IPS-20b (cell line): ENCODE measurements around the gene CACNA1I.

Experiments used
- H3K27ac ChIP-seq: one replicate; pipeline ENCODE4 v1.5.1; 2013; ENCODE audit warnings: low read length
- H3K27me3 ChIP-seq: 2 replicates; pipeline ENCODE4 v1.6.1; 2013; ENCODE audit warnings: mild to moderate bottlenecking, low read length, inconsistent platforms; ENCODE audit not compliant: insufficient read depth
- H3K36me3 ChIP-seq: 2 replicates; pipeline ENCODE4 v1.6.1; 2013; ENCODE audit warnings: low read depth, mild to moderate bottlenecking, inconsistent platforms, low read length, moderate library complexity; ENCODE audit not compliant: insufficient read depth
- H3K4me1 ChIP-seq: 2 replicates; pipeline ENCODE4 v1.6.1; 2013; ENCODE audit warnings: mild to moderate bottlenecking, control low read depth, inconsistent platforms, low read length, moderate library complexity; ENCODE audit not compliant: insufficient read depth
- H3K4me3 ChIP-seq: 2 replicates; pipeline ENCODE4 v1.5.1; 2013; ENCODE audit warnings: mild to moderate bottlenecking, low read length, inconsistent platforms
- H3K9ac ChIP-seq: 2 replicates; pipeline ENCODE4 v1.6.1; 2013; ENCODE audit warnings: low read depth, mild to moderate bottlenecking, inconsistent platforms, low read length, moderate library complexity
- H3K9me3 ChIP-seq: 2 replicates; pipeline ENCODE4 v1.6.1; 2013; ENCODE audit warnings: mild to moderate bottlenecking, low read depth, low read length, inconsistent platforms; ENCODE audit not compliant: insufficient read depth

CACNA1I gene

DNA sequence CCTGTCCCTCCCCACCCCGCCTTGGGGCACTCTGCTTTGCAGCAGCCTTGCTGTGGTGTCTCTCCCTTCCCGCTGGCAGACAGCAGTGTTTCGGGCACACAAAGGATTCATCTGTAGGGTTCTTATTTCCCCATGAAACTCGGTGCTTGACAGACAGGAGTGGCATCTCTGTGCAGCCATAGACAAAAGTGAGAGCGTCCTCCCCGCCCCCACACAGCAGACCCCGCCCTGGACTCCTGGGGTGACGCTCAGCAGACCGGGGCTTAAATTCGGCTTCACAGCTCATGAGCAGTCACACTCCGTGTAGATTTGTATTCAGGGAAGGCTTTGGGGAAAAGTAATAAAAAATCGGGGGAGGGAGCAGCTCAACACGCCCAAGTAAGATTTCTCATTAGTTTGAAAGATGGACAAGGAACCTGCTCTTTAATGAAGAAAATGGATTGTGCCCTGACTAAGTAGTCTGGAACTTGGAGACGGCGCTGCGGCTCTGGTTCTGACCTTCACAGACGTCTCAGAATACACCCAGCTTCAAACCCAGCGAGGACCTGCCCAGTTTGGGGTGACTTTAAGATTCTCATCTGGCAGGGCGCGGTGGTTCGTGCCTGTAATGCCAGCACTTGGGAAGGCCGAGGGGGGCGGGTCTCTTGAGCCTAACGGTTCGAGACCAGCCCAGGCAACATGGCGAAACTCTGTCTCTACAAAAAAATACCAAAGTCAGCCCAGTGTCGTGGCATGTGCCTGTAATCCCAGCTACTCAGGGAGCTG is 136.0 kb downstream of the CACNA1I start:
- no peaks in the 10 kb centered on the region for H3K9me3 ChIP-seq
- no peak overlapping the region for H3K4me3 ChIP-seq
- peaks cover 7% of the 10 kb centered on the region; the same call in 1 of the 2 replicates for H3K4me1 ChIP-seq
- H3K36me3 ChIP-seq: no peaks in the 10 kb centered on the region
- no peak overlapping the region for H3K27ac ChIP-seq
- no peak overlapping the region for H3K9ac ChIP-seq
- H3K27me3 ChIP-seq: no peaks in the 10 kb centered on the region

- Histone ChIP-seq H3K9me3 (no peaks in the 10 kb centered on the region), H3K9ac (no peak overlapping the region), H3K4me3 (no peak overlapping the region), H3K4me1 (peaks cover 7% of the 10 kb centered on the region; the same call in 1 of the 2 replicates), H3K36me3 (no peaks in the 10 kb centered on the region), H3K27ac (no peak overlapping the region), H3K27me3 (no peaks in the 10 kb centered on the region; the same call in 1 of the 2 replicates)
Observed at GRCh38 chr22:39707351-39707750, 136.8 kb downstream of the CACNA1I start.

DNA sequence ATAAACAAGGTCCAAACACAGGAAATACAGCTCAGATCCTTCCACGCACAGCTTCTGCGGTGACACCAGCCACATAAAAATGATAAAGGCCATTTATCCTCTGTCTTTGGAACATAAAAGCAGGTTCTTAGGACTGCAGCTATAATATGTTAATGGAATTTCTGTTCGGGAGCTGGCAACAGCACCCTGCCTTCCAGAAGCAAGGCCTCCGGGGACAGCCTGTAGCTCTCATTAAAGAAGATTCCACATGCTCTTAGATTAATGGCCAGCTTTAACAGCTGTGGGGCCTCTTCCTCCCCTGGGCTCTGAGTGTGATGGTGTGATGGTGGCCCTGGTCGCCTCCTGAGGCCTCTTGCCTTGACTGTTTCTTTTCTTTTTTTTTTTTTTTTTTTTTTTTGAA is 137.3 kb downstream of the CACNA1I start:
- no peaks in the 10 kb centered on the region; the same call in 1 of the 2 replicates for H3K27me3 ChIP-seq
- no peaks in the 10 kb centered on the region for H3K36me3 ChIP-seq
- H3K4me1 ChIP-seq: peaks cover 8% of the 10 kb centered on the region; the same call in 1 of the 2 replicates
- H3K4me3 ChIP-seq: no peak overlapping the region
- no peak overlapping the region for H3K9ac ChIP-seq
- no peak overlapping the region for H3K27ac ChIP-seq
- H3K9me3 ChIP-seq: no peaks in the 10 kb centered on the region

GRCh38 chr22:39710380-39711150 is 140.0 kb downstream of the CACNA1I start:
- Histone ChIP-seq H3K36me3 (no peaks in the 10 kb centered on the region), H3K27me3 (no peaks in the 10 kb centered on the region; the same call in 1 of the 2 replicates), H3K4me3 (no peak overlapping the region), H3K9me3 (no peaks in the 10 kb centered on the region), H3K27ac (no peak overlapping the region), H3K4me1 (peaks cover 12% of the 10 kb centered on the region; the same call in 1 of the 2 replicates), H3K9ac (no peak overlapping the region)

DNA sequence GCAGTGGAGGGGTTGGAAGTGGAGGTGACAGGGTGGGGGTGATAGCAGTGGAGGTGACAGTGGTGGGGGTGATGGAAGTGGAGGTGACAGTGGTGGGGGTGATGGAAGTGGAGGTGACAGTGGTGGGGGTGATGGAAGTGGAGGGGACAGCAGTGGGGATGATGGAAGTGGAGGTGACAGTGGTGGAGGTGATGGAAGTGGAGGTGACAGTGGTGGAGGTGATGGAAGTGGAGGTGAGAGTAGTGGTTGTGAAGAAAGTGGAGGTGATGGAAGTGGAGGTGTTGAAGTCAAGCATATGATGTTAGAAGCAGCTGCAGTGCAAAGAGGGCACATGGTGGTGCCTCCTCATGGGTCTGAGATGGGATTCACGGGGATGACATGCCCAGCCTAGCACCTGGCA is 141.5 kb downstream of the CACNA1I start:
- H3K27ac ChIP-seq: no peak overlapping the region
- H3K4me1 ChIP-seq: peaks cover 6% of the 10 kb centered on the region; the same call in 1 of the 2 replicates
- no peaks in the 10 kb centered on the region for H3K36me3 ChIP-seq
- H3K4me3 ChIP-seq: no peak overlapping the region
- H3K27me3 ChIP-seq: no peaks in the 10 kb centered on the region; the same call in 1 of the 2 replicates
- no peak overlapping the region for H3K9ac ChIP-seq
- H3K9me3 ChIP-seq: no peaks in the 10 kb centered on the region

GRCh38 chr22:39712751-39713525 is 142.4 kb downstream of the CACNA1I start:
- H3K36me3 ChIP-seq: no peaks in the 10 kb centered on the region
- H3K27me3 ChIP-seq: no peaks in the 10 kb centered on the region; the same call in 1 of the 2 replicates
- H3K27ac ChIP-seq: no peak overlapping the region
- no peak overlapping the region for H3K9ac ChIP-seq
- H3K4me3 ChIP-seq: no peak overlapping the region
- no peaks in the 10 kb centered on the region for H3K9me3 ChIP-seq
- peaks cover 6% of the 10 kb centered on the region; the same call in 1 of the 2 replicates for H3K4me1 ChIP-seq

DNA sequence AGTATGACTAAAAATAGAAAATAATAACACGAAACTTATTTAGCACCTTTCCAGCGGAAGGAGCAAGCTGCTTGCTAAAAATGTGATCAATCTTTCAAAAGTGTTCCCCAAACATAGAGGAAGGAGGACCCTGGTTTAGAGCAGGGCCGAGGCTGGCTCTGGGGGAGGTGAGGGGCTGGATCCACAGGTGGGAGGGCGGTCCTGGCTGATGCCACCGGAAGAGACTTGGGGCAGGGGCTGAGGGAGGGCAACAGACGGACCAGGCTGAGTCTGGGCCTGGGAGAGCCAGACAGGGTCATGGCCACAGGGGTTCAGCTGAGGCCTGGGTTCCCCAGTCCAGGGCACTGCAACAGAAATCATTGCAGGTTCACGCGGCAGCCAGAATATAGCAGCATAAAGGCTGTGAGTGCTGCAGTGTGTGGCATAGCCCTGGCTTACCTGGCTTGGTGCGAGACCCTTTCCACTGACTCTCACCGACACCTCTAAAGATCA is 143.3 kb downstream of the CACNA1I start:
- Histone ChIP-seq H3K4me1 (peaks cover 6% of the 10 kb centered on the region; the same call in 1 of the 2 replicates), H3K36me3 (no peaks in the 10 kb centered on the region)

GRCh38 chr22:39714321-39714720 is 143.8 kb downstream of the CACNA1I start:
- Histone ChIP-seq H3K4me1 (peaks cover 6% of the 10 kb centered on the region; the same call in 1 of the 2 replicates), H3K4me3 (no peak overlapping the region), H3K27ac (no peak overlapping the region), H3K27me3 (no peaks in the 10 kb centered on the region; the same call in 1 of the 2 replicates), H3K9ac (no peak overlapping the region), H3K9me3 (no peaks in the 10 kb centered on the region), H3K36me3 (no peaks in the 10 kb centered on the region)

More for the DNA sequence above, 143.3 kb downstream of the CACNA1I start:
- no peaks in the 10 kb centered on the region; the same call in 1 of the 2 replicates for H3K27me3 ChIP-seq
- H3K27ac ChIP-seq: no peak overlapping the region
- no peak overlapping the region for H3K4me3 ChIP-seq
- H3K9ac ChIP-seq: no peak overlapping the region
- H3K9me3 ChIP-seq: no peaks in the 10 kb centered on the region

DNA sequence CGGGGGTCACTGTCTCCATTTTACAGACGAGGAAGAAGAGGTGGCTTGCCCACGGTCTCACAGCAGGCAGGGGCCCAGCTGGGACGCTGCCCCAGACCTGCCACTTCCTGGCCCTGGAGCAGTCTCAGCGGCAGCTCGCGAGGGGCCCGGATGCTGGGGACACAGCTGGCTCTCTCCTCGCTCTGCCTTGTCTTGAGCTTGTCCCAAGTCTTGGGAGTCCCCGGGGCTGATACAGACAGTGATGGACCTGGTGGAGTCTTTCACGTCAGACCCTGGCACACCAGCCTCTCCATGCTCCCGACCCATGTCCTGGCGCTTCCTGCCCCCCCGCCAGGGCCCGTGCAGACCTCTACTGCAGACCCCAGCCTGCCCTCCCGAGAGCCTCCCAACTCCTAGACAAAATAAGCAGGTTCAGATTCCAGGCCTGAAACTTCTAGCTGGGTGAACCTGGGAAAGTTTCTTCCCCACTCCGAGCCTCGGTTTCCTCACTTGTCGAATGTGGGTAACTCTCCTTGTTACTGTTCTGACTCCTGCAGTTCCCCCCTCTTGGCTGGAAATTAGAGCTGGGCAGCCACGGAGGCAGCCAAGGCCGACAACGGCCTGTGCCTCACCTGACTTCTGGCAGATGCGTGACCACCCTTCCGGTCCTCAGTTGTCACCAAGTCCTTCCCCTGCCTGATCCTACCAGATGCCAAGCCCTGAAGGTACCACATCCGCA is 145.4 kb downstream of the CACNA1I start:
- no peaks in the 10 kb centered on the region; the same call in 1 of the 2 replicates for H3K27me3 ChIP-seq
- no peak overlapping the region for H3K27ac ChIP-seq
- H3K4me3 ChIP-seq: no peak overlapping the region
- peaks cover 8% of the 10 kb centered on the region for H3K4me1 ChIP-seq
- no peaks in the 10 kb centered on the region for H3K9me3 ChIP-seq
- H3K9ac ChIP-seq: no peak overlapping the region
- no peaks in the 10 kb centered on the region for H3K36me3 ChIP-seq

DNA sequence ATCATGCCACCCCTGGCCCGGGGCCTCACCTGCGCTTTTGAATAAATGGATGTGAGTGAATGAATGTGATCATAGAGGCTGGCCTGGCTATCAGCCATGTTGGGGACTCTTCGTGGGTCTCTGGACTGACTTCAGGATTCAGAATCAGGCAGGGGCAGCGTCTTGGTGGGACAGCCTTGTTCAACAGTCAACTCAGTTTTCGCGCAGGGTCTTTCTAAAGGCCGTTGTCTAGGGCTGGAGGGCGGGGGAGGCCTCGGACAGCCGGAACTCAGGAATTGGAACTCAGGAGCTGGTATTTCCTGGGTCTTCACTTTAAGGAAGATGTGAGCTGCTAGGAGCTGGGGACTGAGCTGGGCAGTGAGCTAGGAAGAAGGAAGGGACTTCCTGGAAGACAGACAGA is 146.0 kb downstream of the CACNA1I start:
- no peaks in the 10 kb centered on the region for H3K9me3 ChIP-seq
- H3K4me1 ChIP-seq: peaks cover 8% of the 10 kb centered on the region
- H3K36me3 ChIP-seq: no peaks in the 10 kb centered on the region
- no peak overlapping the region for H3K4me3 ChIP-seq
- H3K27me3 ChIP-seq: no peaks in the 10 kb centered on the region; the same call in 1 of the 2 replicates
- H3K9ac ChIP-seq: no peak overlapping the region
- no peak overlapping the region for H3K27ac ChIP-seq
